Spleen (tissue), 13 donors: Measurements from ENCODE around the gene PTAFR. TPM values are rescaled to one million over a fixed set of nuclear protein-coding genes. Genes with fewer than 3 reads are reported as not detected.

Source experiments
- DNase-seq: peaks from one replicate; pipeline ENCODE4 v3.0.0-alpha.2; 2020
- H3K27ac ChIP-seq, 8 donors: fragments of 200-600 bp; sonication (generic) in 7 of 8; 1 replicate in 4 of 8; 2 replicates in 4 of 8; pipeline versions ENCODE4 v1.5.0 to v1.8.0; 2016 to 2021; ENCODE audit warnings: inconsistent platforms in 4 of 8, mild to moderate bottlenecking in 4 of 8, moderate library complexity in 1 of 8
- H3K27me3 ChIP-seq, 7 donors: fragments of 200-600 bp; sonication (generic) in 6 of 7; replicated peaks in 1 of 7; 1 replicate in 4 of 7; 2 replicates in 3 of 7; pipeline versions ENCODE4 v1.5.0 to v1.8.0; 2016 to 2021; ENCODE audit warnings: inconsistent platforms in 3 of 7, mild to moderate bottlenecking in 1 of 7
- H3K36me3 ChIP-seq, 6 donors: fragments of 200-600 bp; sonication (generic) in 5 of 6; 1 replicate in 4 of 6; 2 replicates in 2 of 6; pipeline versions ENCODE4 v1.5.0 to v1.8.0; 2016 to 2021; ENCODE audit warnings: inconsistent platforms in 2 of 6
- H3K4me1 ChIP-seq, 6 donors: fragments of 200-600 bp; sonication (generic) in 5 of 6; 1 replicate in 3 of 6; 2 replicates in 3 of 6; pipeline versions ENCODE4 v1.5.0 to v1.8.0; 2016 to 2021; ENCODE audit warnings: inconsistent platforms in 3 of 6
- H3K4me3 ChIP-seq, 8 donors: fragments of 200-600 bp; sonication (generic) in 7 of 8; 1 replicate in 4 of 8; 2 replicates in 4 of 8; pipeline versions ENCODE4 v1.5.0 to v1.8.0; 2016 to 2021; ENCODE audit warnings: inconsistent platforms in 4 of 8, mild to moderate bottlenecking in 4 of 8, moderate library complexity in 2 of 8
- H3K9me3 ChIP-seq, 8 donors: fragments of 200-600 bp; sonication (generic) in 7 of 8; 1 replicate in 4 of 8; 2 replicates in 4 of 8; pipeline versions ENCODE4 v1.5.0 to v1.8.0; 2016 to 2021; ENCODE audit warnings: inconsistent platforms in 4 of 8
- POLR2A ChIP-seq, 3 donors: fragments of 450-650 bp; IDR thresholded peaks; one replicate each; pipeline ENCODE4 v1.5.1; 2017; ENCODE audit warnings: antibody characterized with exemption in 3 of 3, mild to moderate bottlenecking in 1 of 3
- POLR2AphosphoS5 ChIP-seq, 3 donors: sonication (generic); formaldehyde crosslinking; IDR thresholded peaks; one replicate each; pipeline ENCODE4 v1.5.1; 2017; ENCODE audit warnings: antibody characterized with exemption in 3 of 3
- WGBS, 5 donors: extraction: QIAGEN DNeasy Blood & Tissue Kit in 3 of 5; methylation state at CpG; one replicate each; pipeline versions ENCODE4 v1.1.5 to v1.1.7; 2013 to 2018; 5-methylcytosine and 5-hydroxymethylcytosine counted together
- intact Hi-C: fragments of 100-400 bp; cut with DNase I; formaldehyde crosslinking; loops from one replicate; pipeline ENCODE4 v1.15.0; 2023; ENCODE audit warnings: low total_unique reads
- long read RNA-seq, 2 donors: transcript quantifications; one replicate each; lab custom pipeline, GENCODE V29; 2026
- polyA plus RNA-seq, 3 donors: library from polyadenylated mRNA; stranded (reverse); fragments of 200-250 nt; gene quantifications; one replicate each; pipeline ENCODE4 v1.2.1, GENCODE V29; 2013
- total RNA-seq, 7 donors: library from RNA; depleted of rRNA in 3 of 7; stranded (reverse); fragments of >200 nt in 3 of 7; fragmentation: NEBNext Ultra II Directional in 4 of 7; extraction: Animal tissue kit (Norgen Biotek cat#: 25700) in 4 of 7; gene quantifications; one replicate each; pipeline versions ENCODE4 v1.1.0 to v1.2.1, GENCODE V29; 2016 to 2021
- TF ChIP-seq, protein P1 (sequence below), 11 experiments: fragments of 200-600 bp in 7 of 11; fragments of 450-650 bp in 4 of 11; sonication (generic) in 4 of 11; IDR thresholded peaks in 8 of 11; conservative IDR thresholded peaks in 3 of 11; 1 replicate in 7 of 11; 2 replicates in 4 of 11; pipeline versions ENCODE4 v1.4.0 to v1.8.0; 2016 to 2021; ENCODE audit warnings: antibody characterized with exemption in 11 of 11, inconsistent platforms in 4 of 11, mild to moderate bottlenecking in 1 of 11
- donor health status: healthy with polysubstance abuse.
- donor health status: DM: no; HTN: no; CAD: no; lungs with moderate emphysema.
- donor health status: DM: no; HTN: no; CAD: no.
- donor health status: Bipolar disorder and iron deficiency.
- donor health status: healthy.
- donor health status: DM: no; HTN: no; CAD: no.
- donor health status: DM: yes; HTN: yes; CAD: no.

The PTAFR gene, protein sequence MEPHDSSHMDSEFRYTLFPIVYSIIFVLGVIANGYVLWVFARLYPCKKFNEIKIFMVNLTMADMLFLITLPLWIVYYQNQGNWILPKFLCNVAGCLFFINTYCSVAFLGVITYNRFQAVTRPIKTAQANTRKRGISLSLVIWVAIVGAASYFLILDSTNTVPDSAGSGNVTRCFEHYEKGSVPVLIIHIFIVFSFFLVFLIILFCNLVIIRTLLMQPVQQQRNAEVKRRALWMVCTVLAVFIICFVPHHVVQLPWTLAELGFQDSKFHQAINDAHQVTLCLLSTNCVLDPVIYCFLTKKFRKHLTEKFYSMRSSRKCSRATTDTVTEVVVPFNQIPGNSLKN
- total RNA-seq (10 to 100 TPM; 13.8 to 32.2 (median 28.2) TPM), polyA plus RNA-seq (1 to 10 TPM; 5.0 to 7.5 (median 5.7) TPM)
- long read RNA-seq, donor 1, full-length matches to known transcripts = 10 of 10 reads
- long read RNA-seq, donor 1, partial matches to known transcripts = 0 of 10 reads
- long read RNA-seq, donor 1, other reads (novel, unspliced or antisense) = 0 of 10 reads
- long read RNA-seq, donor 2, full-length matches to known transcripts = 7 of 29 reads
- long read RNA-seq, donor 2, partial matches to known transcripts = 13 of 29 reads
- long read RNA-seq, donor 2, other reads (novel, unspliced or antisense) = 9 of 29 reads

DNA sequence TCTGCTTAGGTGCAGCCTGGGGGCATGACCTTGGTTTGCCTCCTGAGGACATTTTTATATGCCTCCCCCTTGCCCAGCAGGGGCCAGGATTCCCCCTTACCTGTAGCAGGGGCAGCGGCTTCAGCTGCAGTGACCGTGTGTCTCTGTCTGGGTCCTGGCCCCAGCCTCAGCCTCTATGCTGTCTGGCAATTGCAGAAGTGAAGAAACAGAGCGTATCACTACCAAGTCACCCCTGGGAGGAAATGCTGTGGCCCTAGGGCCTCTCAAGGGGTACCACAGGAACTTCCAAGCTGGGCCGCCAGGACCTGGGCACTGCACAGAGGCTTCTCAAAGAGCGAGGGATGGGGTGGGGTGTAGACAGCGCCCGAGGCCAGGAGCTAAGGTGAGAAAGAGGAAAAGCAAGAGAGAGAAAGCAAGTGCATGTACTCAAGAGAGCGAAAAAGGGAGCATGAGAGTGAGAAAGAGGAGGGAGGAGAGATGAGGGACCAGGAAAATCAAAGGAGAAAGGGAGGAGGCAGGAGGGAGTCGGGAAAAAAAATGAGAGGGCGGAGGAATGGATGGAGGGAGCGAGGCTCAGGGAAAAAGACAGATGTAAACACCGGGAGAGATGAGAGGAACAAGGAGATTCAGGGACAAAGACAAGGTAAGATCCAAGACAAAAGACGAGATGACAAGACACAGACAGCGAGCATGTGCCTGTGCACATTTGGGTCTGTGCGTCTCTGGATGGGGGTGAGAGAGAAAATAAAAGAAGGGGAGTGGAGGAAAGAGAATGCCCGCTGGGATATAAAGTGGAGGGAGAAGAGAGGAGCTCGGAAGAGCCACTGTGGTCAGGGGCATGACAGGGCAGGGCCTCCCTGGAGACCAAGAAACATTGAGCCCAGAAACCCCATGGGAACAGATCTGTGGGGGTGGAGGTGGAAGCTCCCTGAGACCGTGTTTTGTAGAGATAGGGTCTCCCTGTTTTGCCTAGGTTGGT, at the start of gene PTAFR:
PTAFR (minus strand) TSS at position 199 of the 979 bp plus-strand sequence. CDS start 25,669 bp downstream, outside the sequence.
- peaks cover 26 to 95% (median 80%) of the 10 kb centered on the region in 6 donors for H3K4me1 ChIP-seq
- intact Hi-C loops = no loop called here
- H3K36me3 ChIP-seq = peaks cover 0 to 5% (median 0%) of the 10 kb centered on the region in 6 donors
- peak within 1 kb of the TSS in 7 of 8 donors; percentile 59 to 88 (median 73) for H3K27ac ChIP-seq
- TF ChIP-seq POLR2AphosphoS5 (IDR thresholded peaks at IDR 0.05) = peak; percentile 39 to 84 (median 78)
- TF ChIP-seq, protein P1, sequence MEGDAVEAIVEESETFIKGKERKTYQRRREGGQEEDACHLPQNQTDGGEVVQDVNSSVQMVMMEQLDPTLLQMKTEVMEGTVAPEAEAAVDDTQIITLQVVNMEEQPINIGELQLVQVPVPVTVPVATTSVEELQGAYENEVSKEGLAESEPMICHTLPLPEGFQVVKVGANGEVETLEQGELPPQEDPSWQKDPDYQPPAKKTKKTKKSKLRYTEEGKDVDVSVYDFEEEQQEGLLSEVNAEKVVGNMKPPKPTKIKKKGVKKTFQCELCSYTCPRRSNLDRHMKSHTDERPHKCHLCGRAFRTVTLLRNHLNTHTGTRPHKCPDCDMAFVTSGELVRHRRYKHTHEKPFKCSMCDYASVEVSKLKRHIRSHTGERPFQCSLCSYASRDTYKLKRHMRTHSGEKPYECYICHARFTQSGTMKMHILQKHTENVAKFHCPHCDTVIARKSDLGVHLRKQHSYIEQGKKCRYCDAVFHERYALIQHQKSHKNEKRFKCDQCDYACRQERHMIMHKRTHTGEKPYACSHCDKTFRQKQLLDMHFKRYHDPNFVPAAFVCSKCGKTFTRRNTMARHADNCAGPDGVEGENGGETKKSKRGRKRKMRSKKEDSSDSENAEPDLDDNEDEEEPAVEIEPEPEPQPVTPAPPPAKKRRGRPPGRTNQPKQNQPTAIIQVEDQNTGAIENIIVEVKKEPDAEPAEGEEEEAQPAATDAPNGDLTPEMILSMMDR (IDR thresholded peaks at IDR 0.05 in 8 of 11, conservative IDR thresholded peaks at IDR 0.05 in 3 of 11) = peak in 8 of 11 experiments; percentile 12 to 68 (median 41)
- peak in 1 of 3 donors; percentile 49 for TF ChIP-seq POLR2A (IDR thresholded peaks at IDR 0.05)
- DNase-seq = peak; percentile 92
- peak within 1 kb of the TSS in 7 of 8 donors; percentile 9 to 64 (median 28) for H3K4me3 ChIP-seq
- H3K9me3 ChIP-seq = no peaks in the 10 kb centered on the region
- 42 to 56% (median 52%) methylated on average over 18 of the region's 18 CpGs for WGBS, 5 donors
- no peaks in the 10 kb centered on the region for H3K27me3 ChIP-seq

DNA sequence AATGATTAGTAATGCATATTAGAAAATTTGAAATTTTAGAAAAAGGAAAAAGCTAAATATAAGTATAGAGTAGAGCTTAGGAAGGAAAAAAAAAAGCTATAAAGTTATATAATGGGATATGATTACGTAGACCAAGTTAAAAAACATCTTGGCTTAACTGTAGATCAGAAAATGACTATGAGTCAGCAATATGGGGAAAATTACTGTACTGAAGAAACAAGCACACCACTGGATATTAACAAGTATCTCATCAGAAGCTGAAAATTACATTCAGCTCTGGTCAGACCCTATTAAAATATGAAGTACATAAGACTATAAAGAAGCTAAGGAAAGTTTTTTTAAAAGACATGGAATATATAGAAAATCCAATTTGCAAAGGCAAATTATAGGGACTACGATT, 36.8 kb upstream of the PTAFR start:
- H3K9me3 ChIP-seq = no peaks in the 10 kb centered on the region
- 39 to 91% (median 71%) methylated on average over 2 of the region's 2 CpGs for WGBS, 5 donors
- no peaks in the 10 kb centered on the region for H3K27me3 ChIP-seq
- intact Hi-C loops = no loop called here
- TF ChIP-seq POLR2A (IDR thresholded peaks at IDR 0.05) = no peak
- TF ChIP-seq POLR2AphosphoS5 (IDR thresholded peaks at IDR 0.05) = no peak
- TF ChIP-seq, protein P1 (IDR thresholded peaks at IDR 0.05 in 8 of 11, conservative IDR thresholded peaks at IDR 0.05 in 3 of 11) = no peak
- DNase-seq = no peak
- H3K27ac ChIP-seq = no peak overlapping the region
- peaks cover 0 to 11% (median 5%) of the 10 kb centered on the region in 6 donors for H3K4me1 ChIP-seq
- peaks cover 2 to 99% (median 49%) of the 10 kb centered on the region in 6 donors for H3K36me3 ChIP-seq
- H3K4me3 ChIP-seq = no peak overlapping the region

DNA sequence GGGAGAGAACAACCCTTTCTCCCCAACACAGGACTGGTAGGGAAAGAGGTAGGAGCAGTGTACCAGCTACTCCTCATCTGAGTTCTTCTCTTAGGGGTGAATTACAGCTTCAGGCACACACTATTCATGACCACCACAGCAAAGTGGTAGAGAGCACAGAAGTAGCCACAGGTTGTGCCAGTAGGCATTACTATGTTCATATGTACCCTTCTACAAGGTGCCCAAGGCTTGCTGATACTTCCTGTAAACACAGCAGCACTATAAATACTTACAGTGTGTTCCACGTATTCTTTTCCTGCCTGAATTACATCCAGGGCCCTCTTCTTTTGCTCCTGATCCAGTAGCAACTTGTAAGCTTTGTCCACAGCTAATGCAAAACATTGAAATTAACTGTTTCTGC, 33.2 kb upstream of the PTAFR start:
- Histone ChIP-seq H3K27ac (peak overlapping the region in 2 of 8 donors; percentile 8 to 32), H3K9me3 (no peaks in the 10 kb centered on the region), H3K4me1 (peaks cover 0 to 11% (median 5%) of the 10 kb centered on the region in 6 donors), H3K27me3 (no peaks in the 10 kb centered on the region), H3K4me3 (no peak overlapping the region), H3K36me3 (peaks cover 2 to 99% (median 70%) of the 10 kb centered on the region in 6 donors)
- intact Hi-C loops = loop anchor here (2.0 to 10.0 kb wide), 2 partner anchors 121 to 355 kb away; partner anchors contain the start of gene EYA3
- TF ChIP-seq POLR2AphosphoS5 (IDR thresholded peaks at IDR 0.05) (no peak), POLR2A (IDR thresholded peaks at IDR 0.05) (no peak)
- TF ChIP-seq, protein P1 (IDR thresholded peaks at IDR 0.05 in 8 of 11, conservative IDR thresholded peaks at IDR 0.05 in 3 of 11) = no peak
- DNase-seq = no peak
- 46 to 77% (median 52%) methylated on average over 1 of the region's 1 CpG for WGBS, 5 donors
